ENCODE data around the gene PTPN20. TPM values are rescaled to one million over a fixed set of nuclear protein-coding genes. Genes with fewer than 3 reads are reported as not detected.
"Not testable (repeated sequence)": the region's sequence is repeated elsewhere in the genome, so short reads cannot be mapped to it uniquely, and the experiment has no call there.

Gene PTPN20
- total RNA-seq, 1 experiment from 2014 or later: not detected

DNA sequence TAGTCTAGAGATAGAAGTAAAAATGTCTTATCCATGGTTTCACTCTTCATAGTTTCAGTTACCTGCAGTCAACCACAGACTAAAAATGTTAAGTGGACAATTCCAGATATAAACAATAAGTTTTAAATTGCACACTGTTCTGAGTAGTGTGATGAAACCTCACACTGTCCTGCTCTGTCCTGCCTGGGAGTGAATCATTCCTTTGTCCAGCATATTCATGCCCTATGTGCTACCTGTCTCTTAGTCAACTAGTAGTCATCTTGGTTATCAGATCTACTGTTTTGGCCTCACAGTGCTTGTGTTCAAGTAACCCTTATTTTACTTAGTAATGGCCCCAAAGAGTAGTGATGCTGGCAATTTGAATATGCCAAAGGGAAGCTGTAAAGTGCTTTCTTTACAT lies 49.5 kb downstream of the PTPN20 start:
- H3K4me1 Mint-ChIP-seq; H3K4me3 Mint-ChIP-seq; H3K9ac ChIP-seq (ENCODE audit: extremely low read depth, insufficient read length, low read length); H2BK120ac ChIP-seq (ENCODE audit: low read depth, low read length, poor library complexity, severe bottlenecking); H4K91ac ChIP-seq (ENCODE audit: insufficient read length, low read depth, low read length); H3K27me3 Mint-ChIP-seq (ENCODE audit: low read depth); H2BK15ac ChIP-seq (ENCODE audit: low read depth, low read length); DNase-seq; H4K20me1 ChIP-seq (ENCODE audit: control insufficient read depth, insufficient read depth, insufficient read length); H3K9me3 ChIP-seq (ENCODE audit: control insufficient read depth, low read depth, low read length); H3K4me1 ChIP-seq (ENCODE audit: insufficient read depth, low read length); H3K79me2 ChIP-seq (ENCODE audit: insufficient read depth, low read length); H2AK5ac ChIP-seq (ENCODE audit: insufficient read length, low read length); H3K79me1 ChIP-seq (ENCODE audit: insufficient read depth, low read depth, low read length, poor library complexity, severe bottlenecking); H3K23ac ChIP-seq (ENCODE audit: insufficient read length, low read depth, low read length); H3K18ac ChIP-seq (ENCODE audit: insufficient read length, low read depth, low read length); H3K23me2 ChIP-seq (ENCODE audit: insufficient read length, low read depth, low read length, poor library complexity, severe bottlenecking); H3K36me3 Mint-ChIP-seq (ENCODE audit: insufficient read depth in 1 of 3, low read depth in 3 of 3); H3K4ac ChIP-seq (ENCODE audit: low read depth, low read length); H2BK12ac ChIP-seq (ENCODE audit: insufficient read length, low read depth, low read length); H3K27ac Mint-ChIP-seq; H4K5ac ChIP-seq (ENCODE audit: insufficient read length, low read depth, low read length); H2AFZ ChIP-seq (ENCODE audit: low read length); H2BK20ac ChIP-seq (ENCODE audit: low read depth, low read length, poor library complexity, severe bottlenecking); H3K4me2 ChIP-seq (ENCODE audit: insufficient read depth, insufficient read length, low read length); H2BK5ac ChIP-seq (ENCODE audit: insufficient read length, low read length); H3K14ac ChIP-seq (ENCODE audit: insufficient read depth, low read length); H3K56ac ChIP-seq (ENCODE audit: insufficient read length, low read depth, low read length); H3K27me3 ChIP-seq (ENCODE audit: insufficient read depth, low read length); H3K9me3 Mint-ChIP-seq; H4K8ac ChIP-seq (replicated peaks; ENCODE audit: insufficient read length, low read depth, low read length); H3K27ac ChIP-seq (ENCODE audit: insufficient read length, low read depth, low read length); H3T11ph ChIP-seq (ENCODE audit: low read length): not testable (repeated sequence)

DNA sequence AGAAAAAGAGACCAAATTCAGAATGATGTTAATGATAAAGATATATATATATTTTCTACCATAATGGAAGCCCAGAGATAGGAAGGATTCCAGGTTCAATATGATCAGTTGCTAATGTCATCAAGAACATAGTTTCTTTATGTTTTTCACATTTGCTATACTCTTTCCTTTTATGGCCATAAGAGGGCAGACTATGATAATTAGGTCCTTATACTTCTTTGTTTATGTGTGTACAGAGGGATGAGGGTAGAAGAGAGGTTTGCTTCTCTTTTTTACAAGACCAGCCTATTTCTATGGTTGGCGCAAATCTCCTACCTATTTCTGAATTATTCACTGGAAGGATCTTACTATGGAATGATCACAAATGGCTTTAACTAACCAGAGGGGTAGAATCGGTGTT lies 52.1 kb downstream of the PTPN20 start:
- H2BK12ac ChIP-seq (ENCODE audit: insufficient read length, low read depth, low read length); H4K20me1 ChIP-seq (ENCODE audit: control insufficient read depth, insufficient read depth, insufficient read length); H3T11ph ChIP-seq (ENCODE audit: low read length); H3K4ac ChIP-seq (ENCODE audit: low read depth, low read length); H3K9me3 Mint-ChIP-seq; H4K8ac ChIP-seq (replicated peaks; ENCODE audit: insufficient read length, low read depth, low read length); H3K27ac Mint-ChIP-seq; H3K79me1 ChIP-seq (ENCODE audit: insufficient read depth, low read depth, low read length, poor library complexity, severe bottlenecking); H2AK5ac ChIP-seq (ENCODE audit: insufficient read length, low read length); H3K4me1 ChIP-seq (ENCODE audit: insufficient read depth, low read length); H2AFZ ChIP-seq (ENCODE audit: low read length); H3K56ac ChIP-seq (ENCODE audit: insufficient read length, low read depth, low read length); H2BK120ac ChIP-seq (ENCODE audit: low read depth, low read length, poor library complexity, severe bottlenecking); H3K23ac ChIP-seq (ENCODE audit: insufficient read length, low read depth, low read length); H4K91ac ChIP-seq (ENCODE audit: insufficient read length, low read depth, low read length); H3K79me2 ChIP-seq (ENCODE audit: insufficient read depth, low read length); H3K4me3 Mint-ChIP-seq; H3K14ac ChIP-seq (ENCODE audit: insufficient read depth, low read length); H3K27ac ChIP-seq (ENCODE audit: insufficient read length, low read depth, low read length); H3K23me2 ChIP-seq (ENCODE audit: insufficient read length, low read depth, low read length, poor library complexity, severe bottlenecking); H3K9me3 ChIP-seq (ENCODE audit: control insufficient read depth, low read depth, low read length); DNase-seq; H3K27me3 ChIP-seq (ENCODE audit: insufficient read depth, low read length); H2BK20ac ChIP-seq (ENCODE audit: low read depth, low read length, poor library complexity, severe bottlenecking); H3K4me1 Mint-ChIP-seq; H3K36me3 Mint-ChIP-seq (ENCODE audit: insufficient read depth in 1 of 3, low read depth in 3 of 3); H4K5ac ChIP-seq (ENCODE audit: insufficient read length, low read depth, low read length); H3K9ac ChIP-seq (ENCODE audit: extremely low read depth, insufficient read length, low read length); H3K27me3 Mint-ChIP-seq (ENCODE audit: low read depth); H2BK15ac ChIP-seq (ENCODE audit: low read depth, low read length); H2BK5ac ChIP-seq (ENCODE audit: insufficient read length, low read length); H3K4me2 ChIP-seq (ENCODE audit: insufficient read depth, insufficient read length, low read length); H3K18ac ChIP-seq (ENCODE audit: insufficient read length, low read depth, low read length): not testable (repeated sequence)
- WGBS (ENCODE audit: extremely low coverage, insufficient read length, low lambda C conversion rate): no CpG with 5 or more reads among the region's 2 CpGs

DNA sequence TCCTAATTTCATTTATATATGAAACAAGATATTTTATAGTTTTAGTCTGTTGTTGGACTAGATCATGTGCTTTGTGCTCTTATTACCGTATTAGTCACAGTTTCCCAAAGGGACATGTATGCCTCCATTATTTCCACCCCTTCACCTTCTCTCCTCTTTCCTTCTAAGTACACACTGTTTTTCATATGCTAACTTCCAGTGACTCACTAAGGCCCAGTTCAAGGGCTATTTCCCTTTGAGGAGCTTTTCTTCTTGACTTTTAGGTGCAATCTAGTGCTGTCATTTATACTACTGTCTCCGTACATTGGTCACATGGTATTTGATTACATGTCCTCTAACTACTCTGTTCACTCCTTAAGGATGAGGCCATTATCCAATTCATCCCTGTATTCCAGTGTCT lies 55.8 kb downstream of the PTPN20 start:
- not testable (repeated sequence) for DNase-seq

More for the DNA sequence above, 55.8 kb downstream of the PTPN20 start:
- not testable (repeated sequence) for H4K20me1 ChIP-seq (ENCODE audit: control insufficient read depth, insufficient read depth, insufficient read length); H2BK12ac ChIP-seq (ENCODE audit: insufficient read length, low read depth, low read length); H4K5ac ChIP-seq (ENCODE audit: insufficient read length, low read depth, low read length); H3K4ac ChIP-seq (ENCODE audit: low read depth, low read length); H3K4me1 ChIP-seq (ENCODE audit: insufficient read depth, low read length); H3K27ac Mint-ChIP-seq; H3K27me3 Mint-ChIP-seq (ENCODE audit: low read depth); H4K8ac ChIP-seq (replicated peaks; ENCODE audit: insufficient read length, low read depth, low read length); H3K27me3 ChIP-seq (ENCODE audit: insufficient read depth, low read length); H3K27ac ChIP-seq (ENCODE audit: insufficient read length, low read depth, low read length); H4K91ac ChIP-seq (ENCODE audit: insufficient read length, low read depth, low read length); H3K56ac ChIP-seq (ENCODE audit: insufficient read length, low read depth, low read length); H2BK20ac ChIP-seq (ENCODE audit: low read depth, low read length, poor library complexity, severe bottlenecking); H3K23me2 ChIP-seq (ENCODE audit: insufficient read length, low read depth, low read length, poor library complexity, severe bottlenecking); H2BK15ac ChIP-seq (ENCODE audit: low read depth, low read length); H2BK120ac ChIP-seq (ENCODE audit: low read depth, low read length, poor library complexity, severe bottlenecking); H3K4me2 ChIP-seq (ENCODE audit: insufficient read depth, insufficient read length, low read length); H2AFZ ChIP-seq (ENCODE audit: low read length); H3K14ac ChIP-seq (ENCODE audit: insufficient read depth, low read length); H3K4me3 Mint-ChIP-seq; H3K79me2 ChIP-seq (ENCODE audit: insufficient read depth, low read length); H3K9me3 Mint-ChIP-seq; H2AK5ac ChIP-seq (ENCODE audit: insufficient read length, low read length); H3K4me1 Mint-ChIP-seq; H3K36me3 Mint-ChIP-seq (ENCODE audit: insufficient read depth in 1 of 3, low read depth in 3 of 3); H3K9ac ChIP-seq (ENCODE audit: extremely low read depth, insufficient read length, low read length); H2BK5ac ChIP-seq (ENCODE audit: insufficient read length, low read length); H3K23ac ChIP-seq (ENCODE audit: insufficient read length, low read depth, low read length); H3K79me1 ChIP-seq (ENCODE audit: insufficient read depth, low read depth, low read length, poor library complexity, severe bottlenecking); H3K9me3 ChIP-seq (ENCODE audit: control insufficient read depth, low read depth, low read length); H3K18ac ChIP-seq (ENCODE audit: insufficient read length, low read depth, low read length); H3T11ph ChIP-seq (ENCODE audit: low read length)
- WGBS (ENCODE audit: extremely low coverage, insufficient read length, low lambda C conversion rate): no CpG with 5 or more reads among the region's 2 CpGs

Measured in H9 (cell line).